Measurements from ENCODE around the gene AFF3. TPM values are rescaled to one million over a fixed set of nuclear protein-coding genes. Genes with fewer than 3 reads are reported as not detected.

AFF3 gene
- total and polyA plus RNA-seq, 2 of the 13 experiments (the other 11 are each of a cell fraction or from before 2014, with no cell fraction given) = not detected

DNA sequence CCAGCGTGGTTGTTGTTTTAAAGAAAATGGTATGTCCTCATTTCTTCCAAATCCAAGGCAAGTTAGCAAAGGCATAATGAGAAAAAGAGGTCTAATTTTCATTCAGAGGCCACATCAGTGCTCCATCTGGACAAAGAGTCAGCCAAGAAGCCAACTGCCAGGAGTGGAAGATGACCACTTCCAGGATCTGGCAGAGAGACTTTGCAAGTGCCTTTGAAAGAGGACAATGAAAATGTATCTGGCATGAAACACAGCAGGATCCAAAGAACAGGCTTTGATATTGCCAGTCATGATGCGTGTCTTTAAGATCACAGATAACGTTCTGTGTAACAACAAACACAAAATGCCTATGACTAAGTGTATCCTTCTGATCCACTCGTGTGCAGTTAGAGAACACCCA is 82.8 kb downstream of the AFF3 start:
- Histone ChIP-seq H3K9ac (ENCODE audit: insufficient read depth, low read depth, low read length) (no peak overlapping the region), H3K4me3 (replicated peaks in 1 of 3; ENCODE audit: insufficient read depth in 1 of 3, low read depth in 2 of 3, low read length in 3 of 3) (no peak overlapping the region), H3K4me2 (ENCODE audit: low read depth, low read length) (no peak overlapping the region), H3K9me3 (ENCODE audit: low read length) (peaks cover 5% of the 10 kb centered on the region; the same call in 1 of the 2 replicates), H3K27me3 (ENCODE audit: control insufficient read depth in 1 of 2, insufficient read depth in 2 of 2, low read length in 2 of 2) (0 out of 5 replicates have a peak, but pooled peaks cover 0 to 10% of the 10 kb centered on the region in 2 experiments), H3K36me3 (replicated peaks in 1 of 2; ENCODE audit: control insufficient read depth in 1 of 2, insufficient read depth in 2 of 2, low read length in 2 of 2) (no peaks in the 10 kb centered on the region), H4K20me1 (ENCODE audit: insufficient read depth, low read length) (0 out of 2 replicates have a peak, but pooled peaks cover 3% of the 10 kb centered on the region), H2AFZ (ENCODE audit: low read length) (no peak overlapping the region), H3K4me1 (ENCODE audit: insufficient read depth, low read length) (no peaks in the 10 kb centered on the region), H3K79me2 (ENCODE audit: insufficient read depth, low read length) (no peaks in the 10 kb centered on the region), H3K27ac (ENCODE audit: extremely low read length, insufficient read depth, low read length) (no peak overlapping the region)
- ChIA-PET CTCF (ENCODE audit: low intra/inter-chr PET ratio, low total read pairs) (no interaction called here), POLR2A (no interaction called here)
- TF ChIP-seq ZNF431 (CRISPR knock-in tag; IDR thresholded peaks at IDR 0.05; ENCODE audit: borderline replicate concordance, low read depth) = no peak
- no peak for TF ChIP-seq ZNF496 (CRISPR knock-in tag; IDR thresholded peaks at IDR 0.05; ENCODE audit: insufficient replicate concordance)
- whole genome bisulfite sequencing (ENCODE audit: low lambda C conversion rate) = 31% methylated on average over 4 of the region's 4 CpGs
- in situ Hi-C loops (cut with HindIII; ENCODE audit: extremely low pct_ligation_motif_present, low pct_unique_long_range_greater_than_20kb) = no loop called here
- intact Hi-C loops (cut with micrococcal nuclease; ENCODE audit: unreplicated experiment) = no loop called here
- no peak for DNase-seq (ENCODE audit: low spot score)
- no peak for FAIRE-seq
- BruUV-seq (replicated peaks) = no TSS peak
- ATAC-seq = no peak

- ATAC-seq (no peak), DNase-seq (ENCODE audit: low spot score) (no peak), FAIRE-seq (no peak)
- Histone ChIP-seq H3K4me3 (replicated peaks in 1 of 3; ENCODE audit: insufficient read depth in 1 of 3, low read depth in 2 of 3, low read length in 3 of 3) (no peak overlapping the region), H3K9ac (ENCODE audit: insufficient read depth, low read depth, low read length) (no peak overlapping the region), H3K4me2 (ENCODE audit: low read depth, low read length) (no peak overlapping the region), H2AFZ (ENCODE audit: low read length) (no peak overlapping the region), H3K4me1 (ENCODE audit: insufficient read depth, low read length) (no peaks in the 10 kb centered on the region), H4K20me1 (ENCODE audit: insufficient read depth, low read length) (0 out of 2 replicates have a peak, but pooled peaks cover 3% of the 10 kb centered on the region), H3K9me3 (ENCODE audit: low read length) (no peaks in the 10 kb centered on the region; the same call in 1 of the 2 replicates), H3K27ac (ENCODE audit: extremely low read length, insufficient read depth, low read length) (no peak overlapping the region), H3K79me2 (ENCODE audit: insufficient read depth, low read length) (no peaks in the 10 kb centered on the region), H3K27me3 (ENCODE audit: control insufficient read depth in 1 of 2, insufficient read depth in 2 of 2, low read length in 2 of 2) (0 out of 5 replicates have a peak, but pooled peaks cover 0 to 10% of the 10 kb centered on the region in 2 experiments), H3K36me3 (replicated peaks in 1 of 2; ENCODE audit: control insufficient read depth in 1 of 2, insufficient read depth in 2 of 2, low read length in 2 of 2) (no peaks in the 10 kb centered on the region)
- no TSS peak for BruUV-seq (replicated peaks)
- POLR2A ChIA-PET = no interaction called here
- intact Hi-C loops (cut with micrococcal nuclease; ENCODE audit: unreplicated experiment) (no loop called here), in situ Hi-C loops (cut with HindIII; ENCODE audit: extremely low pct_ligation_motif_present, low pct_unique_long_range_greater_than_20kb) (no loop called here)
- CTCF ChIA-PET (ENCODE audit: low intra/inter-chr PET ratio, low total read pairs) = no interaction called here
- no peak for TF ChIP-seq FOXA3 (CRISPR knock-in tag; IDR thresholded peaks at IDR 0.05)
- no peak for TF ChIP-seq ZNF280D (CRISPR knock-in tag; IDR thresholded peaks at IDR 0.05)
- no peak for TF ChIP-seq ZNF775 (CRISPR knock-in tag; IDR thresholded peaks at IDR 0.05; ENCODE audit: borderline replicate concordance)
- no peak for TF ChIP-seq ZBTB38 (CRISPR knock-in tag; IDR thresholded peaks at IDR 0.05)
- no peak for TF ChIP-seq GPBP1L1 (CRISPR knock-in tag; IDR thresholded peaks at IDR 0.05)
- no peak for TF ChIP-seq SNAPC4 (CRISPR knock-in tag; IDR thresholded peaks at IDR 0.05)
- TF ChIP-seq MEIS1 (CRISPR knock-in tag; IDR thresholded peaks at IDR 0.05; ENCODE audit: borderline replicate concordance) = no peak
These were observed 84.5 kb downstream of the AFF3 start for GRCh38 chr2:100057901-100058261.

Data from HepG2 (cell line).